SHP77 treated with DMSO at 0.1 percent for 48 hours (cell line): ENCODE results near the gene NOL4L.
"Not testable (repeated sequence)": the region's sequence is repeated elsewhere in the genome, so short reads cannot be mapped to it uniquely, and the experiment has no call there.

Source experiments
- DNase-seq: peaks from one replicate; lab custom pipeline; 2025; lab: John Stamatoyannopoulos, UW

Gene NOL4L

GRCh38 chr20:32421290-32421689, 163.8 kb downstream of the NOL4L start:
- no peak for DNase-seq

- DNase-seq = no peak
Observed at GRCh38 chr20:32418376-32418775, 166.8 kb downstream of the NOL4L start.

GRCh38 chr20:32416206-32416605, 168.9 kb downstream of the NOL4L start:
- no peak for DNase-seq

GRCh38 chr20:32415494-32415893, 169.6 kb downstream of the NOL4L start:
- no peak for DNase-seq

GRCh38 chr20:32411955-32412706, 173.0 kb downstream of the NOL4L start:
- no peak for DNase-seq

- DNase-seq = not testable (repeated sequence)
Observed at GRCh38 chr20:32407131-32407750, 177.9 kb downstream of the NOL4L start.

GRCh38 chr20:32406701-32407100, 178.4 kb downstream of the NOL4L start:
- DNase-seq = no peak

- no peak for DNase-seq
Observed at GRCh38 chr20:32404017-32404416, 181.1 kb downstream of the NOL4L start.

- DNase-seq = no peak
Observed at GRCh38 chr20:32400476-32400875, 184.7 kb downstream of the NOL4L start.

- no peak for DNase-seq
Observed at GRCh38 chr20:32397567-32398084, 187.5 kb downstream of the NOL4L start.

- DNase-seq = no peak
Observed at GRCh38 chr20:32396646-32397160, 188.4 kb downstream of the NOL4L start.

GRCh38 chr20:32395066-32395465, 190.1 kb downstream of the NOL4L start:
- DNase-seq = no peak
